ENCODE results near the gene GNB2.
A peak's percentile ranks its signal among the peaks of the same experiment; 100 is the strongest.

Gene GNB2

DNA sequence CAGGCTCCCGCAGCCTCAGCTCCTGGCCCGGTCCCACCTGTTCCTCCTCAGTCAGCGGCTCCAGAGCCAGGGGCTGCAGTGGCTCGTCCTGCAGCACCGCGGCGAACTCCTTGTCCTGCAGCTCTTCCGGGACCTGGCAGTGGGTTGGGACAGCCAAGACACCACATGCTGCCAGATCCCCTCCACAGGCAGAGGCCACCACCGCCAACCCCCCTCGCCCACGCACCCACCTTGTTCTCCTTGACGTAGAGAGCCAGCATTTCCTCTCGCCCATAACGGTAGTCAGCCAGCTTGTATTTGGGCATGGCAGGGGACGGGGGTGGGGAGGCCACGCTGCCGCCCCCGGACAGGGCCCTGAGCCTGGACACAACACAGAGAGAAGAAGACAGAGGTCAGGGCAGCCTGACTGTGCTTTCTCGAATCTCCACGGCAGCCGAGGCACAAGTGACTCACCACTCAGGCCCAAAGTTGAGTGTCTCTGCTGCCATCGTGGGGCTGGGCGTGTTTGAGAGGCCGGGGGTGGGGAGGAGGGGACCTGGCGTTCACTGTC is 14.3 kb downstream of the GNB2 start:
- TF ChIP-seq, protein P1, sequence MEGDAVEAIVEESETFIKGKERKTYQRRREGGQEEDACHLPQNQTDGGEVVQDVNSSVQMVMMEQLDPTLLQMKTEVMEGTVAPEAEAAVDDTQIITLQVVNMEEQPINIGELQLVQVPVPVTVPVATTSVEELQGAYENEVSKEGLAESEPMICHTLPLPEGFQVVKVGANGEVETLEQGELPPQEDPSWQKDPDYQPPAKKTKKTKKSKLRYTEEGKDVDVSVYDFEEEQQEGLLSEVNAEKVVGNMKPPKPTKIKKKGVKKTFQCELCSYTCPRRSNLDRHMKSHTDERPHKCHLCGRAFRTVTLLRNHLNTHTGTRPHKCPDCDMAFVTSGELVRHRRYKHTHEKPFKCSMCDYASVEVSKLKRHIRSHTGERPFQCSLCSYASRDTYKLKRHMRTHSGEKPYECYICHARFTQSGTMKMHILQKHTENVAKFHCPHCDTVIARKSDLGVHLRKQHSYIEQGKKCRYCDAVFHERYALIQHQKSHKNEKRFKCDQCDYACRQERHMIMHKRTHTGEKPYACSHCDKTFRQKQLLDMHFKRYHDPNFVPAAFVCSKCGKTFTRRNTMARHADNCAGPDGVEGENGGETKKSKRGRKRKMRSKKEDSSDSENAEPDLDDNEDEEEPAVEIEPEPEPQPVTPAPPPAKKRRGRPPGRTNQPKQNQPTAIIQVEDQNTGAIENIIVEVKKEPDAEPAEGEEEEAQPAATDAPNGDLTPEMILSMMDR (conservative IDR thresholded peaks at IDR 0.05; ENCODE audit: low read depth), result no peak
- POLR2A ChIA-PET (ENCODE audit: low non-redundant PET), result interaction anchor here (0.6 kb wide), 1 partner anchor 8 kb away, joined by 3 read pairs; no protein-coding TSS in a partner anchor
- CTCF ChIA-PET, result interaction anchor here (1.0 kb wide), 1 partner anchor 13 kb away, joined by 3 read pairs; no protein-coding TSS in a partner anchor
- DNase-seq (ENCODE audit: low spot score), result no peak
- H3K27ac ChIP-seq, result peak overlapping the region; percentile 85

DNA sequence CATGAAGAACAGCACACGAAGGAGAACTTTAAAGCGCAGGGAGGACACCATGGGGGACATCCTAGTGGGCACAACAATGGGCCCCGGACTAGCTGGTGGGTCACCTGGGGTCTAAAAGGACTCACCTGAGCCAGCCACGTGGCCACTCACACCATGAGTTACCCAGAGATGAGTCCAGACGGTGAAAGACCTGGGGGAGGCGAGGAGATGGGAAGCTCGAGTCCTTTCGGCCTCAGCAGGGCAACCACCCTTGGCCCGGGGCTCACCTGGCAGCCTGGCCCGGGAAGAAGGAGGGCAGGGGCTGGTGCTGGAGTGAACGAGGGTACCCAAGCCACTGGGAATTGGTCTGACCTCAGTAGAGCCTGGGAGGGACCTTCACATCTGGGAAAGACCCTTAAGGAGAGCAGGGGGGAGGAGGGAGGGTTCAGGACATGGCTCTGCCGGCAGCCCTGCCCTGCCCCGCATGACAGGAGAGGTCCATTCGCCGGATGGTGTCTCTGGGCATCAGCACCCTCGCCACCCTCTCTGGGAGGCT is 14.9 kb downstream of the GNB2 start:
- ChIA-PET POLR2A (ENCODE audit: low non-redundant PET) (no interaction called here), CTCF (interaction anchor here (1.0 kb wide), 1 partner anchor 14 kb away, joined by 3 read pairs; no protein-coding TSS in a partner anchor)
- TF ChIP-seq, protein P1 (conservative IDR thresholded peaks at IDR 0.05; ENCODE audit: low read depth), result no peak
- DNase-seq (ENCODE audit: low spot score), result no peak
- peak overlapping the region; percentile 85 for H3K27ac ChIP-seq

GRCh38 chr7:100689230-100690135 is 15.9 kb downstream of the GNB2 start:
- TF ChIP-seq, protein P1 (conservative IDR thresholded peaks at IDR 0.05; ENCODE audit: low read depth), result no peak
- POLR2A ChIA-PET (ENCODE audit: low non-redundant PET), result no interaction called here
- CTCF ChIA-PET, result interaction anchor here (0.6 to 1.4 kb wide), 4 partner anchors 9 to 256 kb away, joined by 3 to 6 read pairs (median 4); partner anchors contain the start of gene POP7

DNA sequence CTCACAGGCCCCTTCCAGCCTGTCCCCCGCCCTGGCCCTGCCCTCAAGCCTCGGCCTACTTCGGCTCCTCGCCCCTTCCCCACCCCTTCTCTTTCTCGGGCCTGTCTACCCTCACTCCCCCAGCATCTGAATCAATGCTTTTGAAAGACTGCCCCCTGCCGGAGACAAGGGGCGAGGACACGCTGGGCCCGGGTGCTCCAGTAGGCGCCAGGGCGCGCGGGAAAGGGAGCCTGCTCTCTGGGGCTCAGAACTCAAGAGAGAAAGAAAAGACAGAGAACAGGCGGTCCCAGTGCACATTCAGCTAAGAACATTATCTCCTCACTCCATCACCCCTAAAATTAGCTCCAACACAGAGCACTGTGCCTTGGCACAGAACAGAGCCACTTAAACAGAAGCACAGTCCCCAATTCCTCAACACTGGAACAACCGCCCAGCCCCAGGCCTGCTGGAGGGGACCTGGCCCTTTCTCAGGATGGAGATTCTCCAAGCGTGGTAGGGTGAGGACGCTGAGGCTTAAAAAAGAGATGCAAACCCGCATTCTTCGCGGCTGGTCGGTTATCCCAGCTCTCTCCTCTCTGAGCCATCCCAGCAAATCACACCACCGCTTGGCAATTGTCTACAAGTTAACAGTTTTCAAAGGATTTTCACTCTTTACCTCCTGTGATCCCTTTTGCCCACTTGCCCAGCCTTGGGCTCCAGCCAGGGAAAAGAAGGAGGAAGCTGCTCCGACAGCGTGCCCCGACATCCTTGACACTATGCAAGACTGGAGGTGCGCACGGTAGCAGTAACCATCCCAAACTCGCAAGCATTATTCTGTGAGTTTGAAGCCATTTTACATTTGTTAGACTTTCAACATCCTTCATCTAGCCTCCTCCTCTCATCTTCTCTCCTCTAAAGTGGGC is 18.4 kb downstream of the GNB2 start:
- CTCF ChIA-PET, result interaction anchor here (0.5 to 1.8 kb wide), 15 partner anchors 9 to 227 kb away, joined by 3 to 8 read pairs (median 4); partner anchors contain the start of genes MOSPD3, POP7 and SLC12A9
- H3K27ac ChIP-seq, result peak overlapping the region; percentile 85
- POLR2A ChIA-PET (ENCODE audit: low non-redundant PET), result interaction anchor here (0.7 to 1.3 kb wide), 2 partner anchors 14 to 106 kb away, joined by 3 read pairs; partner anchors contain the start of genes FBXO24 and POP7
- TF ChIP-seq, protein P1 (conservative IDR thresholded peaks at IDR 0.05; ENCODE audit: low read depth), result peak; percentile 96
- peak; percentile 79 for DNase-seq (ENCODE audit: low spot score)

More at GRCh38 chr7:100689230-100690135, 15.9 kb downstream of the GNB2 start:
- peak overlapping the region; percentile 85 for H3K27ac ChIP-seq
- DNase-seq (ENCODE audit: low spot score), result no peak

DNA sequence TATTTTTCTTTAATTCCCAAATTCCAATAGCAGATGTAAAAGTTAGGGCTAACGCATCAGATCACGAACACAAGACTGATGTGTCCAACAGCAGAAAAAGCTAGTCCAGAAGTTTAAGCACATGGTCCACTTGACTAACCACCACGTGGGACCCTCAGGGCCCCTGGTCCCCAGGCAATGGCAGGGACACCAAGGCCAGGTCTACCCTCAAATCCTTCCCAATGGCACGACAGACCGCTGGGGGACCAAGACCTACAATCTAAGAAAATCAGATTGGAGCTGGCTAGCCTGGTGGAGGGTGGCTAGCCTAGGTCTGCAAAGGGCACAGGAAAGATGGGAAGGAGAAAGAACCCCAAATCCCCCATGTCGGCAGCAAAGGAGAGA is 19.0 kb downstream of the GNB2 start:
- POLR2A ChIA-PET (ENCODE audit: low non-redundant PET), result interaction anchor here (0.7 to 1.3 kb wide), 2 partner anchors 13 to 106 kb away, joined by 3 read pairs; partner anchors contain the start of genes FBXO24 and POP7
- no peak for DNase-seq (ENCODE audit: low spot score)
- H3K27ac ChIP-seq, result peak overlapping the region; percentile 85
- CTCF ChIA-PET, result interaction anchor here (0.6 to 1.8 kb wide), 10 partner anchors 8 to 525 kb away, joined by 3 to 8 read pairs (median 3); partner anchors contain the start of genes POP7, SLC12A9 and ZNHIT1
- TF ChIP-seq, protein P1 (conservative IDR thresholded peaks at IDR 0.05; ENCODE audit: low read depth), result no peak
